Ishikawa (cell line): ENCODE results near the gene LTF.

Source experiments
- CEBPB ChIP-seq: IDR thresholded peaks from 2 replicates; pipeline ENCODE4 v1.6.1; 2012
- CREB1 ChIP-seq: IDR thresholded peaks from 2 replicates; pipeline ENCODE4 v1.6.1; 2012; ENCODE audit warnings: low read depth
- EP300 ChIP-seq: IDR thresholded peaks from 2 replicates; pipeline ENCODE4 v1.6.1; 2012; ENCODE audit warnings: borderline replicate concordance
- FOXM1 ChIP-seq: IDR thresholded peaks from 2 replicates; pipeline ENCODE4 v1.6.1; 2012; ENCODE audit warnings: low read depth, borderline replicate concordance
- MAX ChIP-seq: IDR thresholded peaks from 2 replicates; pipeline ENCODE4 v1.6.1; 2012
- NFIC ChIP-seq: IDR thresholded peaks from 2 replicates; pipeline ENCODE4 v1.6.1; 2012
- RAD21 ChIP-seq: IDR thresholded peaks from 2 replicates; pipeline ENCODE4 v1.6.1; 2012; ENCODE audit warnings: low read depth
- REST ChIP-seq: IDR thresholded peaks from 2 replicates; pipeline ENCODE4 v1.6.1; 2012; ENCODE audit warnings: low read depth, mild to moderate bottlenecking
- TAF1 ChIP-seq: IDR thresholded peaks from 2 replicates; pipeline ENCODE4 v1.6.1; 2012; ENCODE audit warnings: low read depth, mild to moderate bottlenecking
- TCF12 ChIP-seq: IDR thresholded peaks from 2 replicates; pipeline ENCODE4 v1.6.1; 2012; ENCODE audit warnings: low read depth
- TEAD4 ChIP-seq: IDR thresholded peaks from 2 replicates; pipeline ENCODE4 v1.6.1; 2012
- USF1 ChIP-seq: IDR thresholded peaks from 2 replicates; pipeline ENCODE4 v1.6.1; 2012
- YY1 ChIP-seq: IDR thresholded peaks from 2 replicates; pipeline ENCODE4 v1.6.1; 2012; ENCODE audit warnings: low read depth

DNA sequence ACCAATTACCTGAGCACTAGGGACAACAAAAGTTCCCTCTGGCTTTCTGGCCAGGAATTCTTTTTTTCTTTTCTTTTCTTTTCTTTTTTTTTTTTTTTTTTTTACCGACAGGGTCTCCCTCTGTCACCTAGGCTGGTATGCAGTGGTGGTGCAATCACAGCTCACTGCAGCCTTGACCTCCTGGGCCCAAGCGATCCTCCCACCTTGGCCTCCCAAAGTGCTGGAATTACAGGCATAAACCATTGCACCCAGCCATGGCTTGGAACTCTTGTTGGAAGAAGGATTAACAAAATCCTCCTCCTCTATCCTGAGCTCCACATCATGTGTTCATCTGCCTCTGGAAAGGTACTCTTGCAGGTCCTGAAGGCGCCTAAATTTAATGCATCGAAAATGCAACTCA, 2.9 kb upstream of the LTF start:
- TF ChIP-seq MAX: no peak
- no peak for TF ChIP-seq YY1
- no peak for TF ChIP-seq TAF1
- TF ChIP-seq EP300: no peak
- TF ChIP-seq CREB1: no peak
- TF ChIP-seq USF1: no peak
- TF ChIP-seq NFIC: no peak
- TF ChIP-seq TEAD4: no peak
- no peak for TF ChIP-seq CEBPB
- TF ChIP-seq FOXM1: no peak
- TF ChIP-seq REST: no peak
- no peak for TF ChIP-seq TCF12
- TF ChIP-seq RAD21: no peak
